Endothelial cell of umbilical vein (primary cell): ENCODE data around the gene METTL14. TPM values are rescaled to one million over a fixed set of nuclear protein-coding genes. Genes with fewer than 3 reads are reported as not detected.

ENCODE experiments used
- BruUV-seq: library from RNA; stranded (reverse); fragments of 400-500 nt; replicated peaks from 2 replicates; lab custom pipeline; 2021; lab: Mats Ljungman, UMichigan
- CTCF ChIA-PET: fragments of 300-600, 350-600 bp; sonication (Branson Sonifier 250); formaldehyde crosslinking; loops from one replicate; lab custom pipeline; 2021; ENCODE audit warnings: antibody characterized with exemption, inconsistent platforms; lab: Charles Lee
- POLR2A ChIA-PET: fragments of 300-600, 350-600 bp; sonication (Branson Sonifier 250); formaldehyde crosslinking; loops from one replicate; lab custom pipeline; 2021; ENCODE audit warnings: antibody characterized with exemption, inconsistent platforms; lab: Charles Lee
- DNase-seq: peaks from one replicate; pipeline ENCODE4 v3.0.0-alpha.2; 2011; ENCODE audit warnings: low read depth, low spot score
- FAIRE-seq: peaks from 2 replicates; lab custom pipeline; 2011; peaks lifted over from hg19 to GRCh38; lab: Jason Lieb, UNC
- H2AFZ ChIP-seq: 2 replicates; pipeline ENCODE4 v1.6.0; 2012; ENCODE audit warnings: low read depth, low read length, control low read depth, inconsistent platforms
- H3K27ac ChIP-seq: 2 replicates; pipeline ENCODE4 v1.5.1; 2011; ENCODE audit warnings: low read depth, mild to moderate bottlenecking, control low read depth, low read length, moderate library complexity; ENCODE audit not compliant: insufficient read depth
- H3K27me3 ChIP-seq, 2 experiments: 2 replicates each; pipeline versions ENCODE4 v1.6.0 to v1.6.1; 2011; ENCODE audit warnings: low read length in 2 of 2, mixed read lengths in 1 of 2; ENCODE audit not compliant: control insufficient read depth in 2 of 2, insufficient read depth in 2 of 2
- H3K36me3 ChIP-seq, 2 experiments: 2 replicates in 1 of 2; 3 replicates in 1 of 2; pipeline ENCODE4 v1.5.1; 2011; ENCODE audit warnings: low read length in 2 of 2, mild to moderate bottlenecking in 1 of 2, moderate library complexity in 1 of 2; ENCODE audit not compliant: control insufficient read depth in 2 of 2, insufficient read depth in 2 of 2; ENCODE audit errors: extremely low read depth in 1 of 2
- H3K4me1 ChIP-seq: 3 replicates; pipeline ENCODE4 v1.5.1; 2011; ENCODE audit warnings: mild to moderate bottlenecking, low read length; ENCODE audit not compliant: control insufficient read depth, insufficient read depth; ENCODE audit errors: extremely low read depth
- H3K4me2 ChIP-seq: 2 replicates; pipeline ENCODE4 v1.6.1; 2011; ENCODE audit warnings: low read length, control low read depth, mixed read lengths; ENCODE audit not compliant: insufficient read depth
- H3K4me3 ChIP-seq, 3 experiments: fragments of 200-600 bp in 1 of 3; sonication (generic), shearing (Covaris generic) in 1 of 3; replicated peaks in 1 of 3; 2 replicates each; pipeline ENCODE4 v1.5.1; 2011 to 2016; ENCODE audit warnings: control low read depth in 3 of 3, low read length in 3 of 3, mild to moderate bottlenecking in 2 of 3, inconsistent platforms in 1 of 3, low read depth in 1 of 3, moderate library complexity in 1 of 3; ENCODE audit not compliant: insufficient read depth in 1 of 3
- H3K79me2 ChIP-seq: 2 replicates; pipeline ENCODE4 v1.6.0; 2012; ENCODE audit warnings: low read length, inconsistent platforms; ENCODE audit not compliant: control insufficient read depth, insufficient read depth
- H3K9ac ChIP-seq: replicated peaks from 2 replicates; pipeline ENCODE3; 2011; ENCODE audit warnings: low read length, control low read depth; ENCODE audit not compliant: insufficient read depth; ENCODE audit errors: extremely low read depth
- H3K9me1 ChIP-seq: replicated peaks from 3 replicates; pipeline ENCODE4 v1.6.0; 2011; ENCODE audit warnings: mild to moderate bottlenecking, low read length; ENCODE audit not compliant: control insufficient read depth, insufficient read depth; ENCODE audit errors: extremely low read depth
- H3K9me3 ChIP-seq: replicated peaks from 2 replicates; pipeline ENCODE4 v1.5.1; 2012; ENCODE audit warnings: low read length, inconsistent platforms; ENCODE audit not compliant: control insufficient read depth, insufficient read depth
- H4K20me1 ChIP-seq: replicated peaks from 2 replicates; pipeline ENCODE3; 2011; ENCODE audit warnings: mild to moderate bottlenecking, low read length; ENCODE audit not compliant: control insufficient read depth, insufficient read depth; ENCODE audit errors: extremely low read depth
- CTCF ChIP-seq, 2 donors: IDR thresholded peaks; 1 replicate in 1 of 2; 2 replicates in 1 of 2; pipeline ENCODE4 v1.5.1; 2011; ENCODE audit warnings: low read length in 2 of 2, mild to moderate bottlenecking in 2 of 2, moderate library complexity in 2 of 2, control low read depth in 1 of 2, inconsistent platforms in 1 of 2, low read depth in 1 of 2; ENCODE audit not compliant: insufficient read depth in 1 of 2; ENCODE audit errors: extremely low read depth in 1 of 2
- EZH2 ChIP-seq: IDR thresholded peaks from 2 replicates; pipeline ENCODE4 v1.6.1; 2012; ENCODE audit warnings: borderline replicate concordance, low read depth, mild to moderate bottlenecking, moderate library complexity, low read length, inconsistent platforms; ENCODE audit not compliant: severe bottlenecking
- FOS ChIP-seq: IDR thresholded peaks from 2 replicates; pipeline ENCODE4 v1.6.1; 2011; ENCODE audit warnings: mild to moderate bottlenecking, low read length, moderate library complexity, borderline replicate concordance; ENCODE audit not compliant: insufficient read depth
- GATA2 ChIP-seq: IDR thresholded peaks from 2 replicates; pipeline ENCODE4 v1.7.0; 2011; ENCODE audit warnings: low read depth, mild to moderate bottlenecking, moderate library complexity, mixed read lengths, low read length; ENCODE audit not compliant: insufficient read length, insufficient read depth
- JUN ChIP-seq: IDR thresholded peaks from 2 replicates; pipeline ENCODE4 v1.6.1; 2011; ENCODE audit warnings: borderline replicate concordance, low read depth; ENCODE audit not compliant: insufficient read length, insufficient read depth
- MAX ChIP-seq: IDR thresholded peaks from 2 replicates; pipeline ENCODE4 v1.6.1; 2011; ENCODE audit not compliant: insufficient read depth, insufficient read length
- MYC ChIP-seq: IDR thresholded peaks from one replicate; pipeline ENCODE4 v1.6.1; 2011; ENCODE audit warnings: mild to moderate bottlenecking, low read depth, low read length
- POLR2A ChIP-seq: IDR thresholded peaks from 2 replicates; pipeline ENCODE4 v1.6.1; 2012; ENCODE audit warnings: low read depth, mild to moderate bottlenecking, control low read depth, low read length
- POLR2AphosphoS5 ChIP-seq: IDR thresholded peaks from 2 replicates; pipeline ENCODE4 v1.6.1; 2012; ENCODE audit warnings: low read depth, mild to moderate bottlenecking, control low read depth, low read length, moderate library complexity; ENCODE audit not compliant: insufficient read depth
- dilution Hi-C: fragments of 300-500 bp; cut with MboI; formaldehyde crosslinking; loops from one replicate; pipeline ENCODE4 v1.15.0; 2019; ENCODE audit warnings: low sequenced_read_pairs; ENCODE audit not compliant: extremely low pct_ligation_motif_present
- intact Hi-C: fragments of 100-400 bp; cut with micrococcal nuclease; formaldehyde crosslinking; loops from one replicate; pipeline ENCODE4 v1.10.0; 2022
- polyA plus RNA-seq, 4 experiments: library from polyadenylated mRNA; depleted of rRNA in 3 of 4; stranded (reverse) in 3 of 4; unstranded in 1 of 4; fragments of >200 nt; gene quantifications; 2 replicates each; pipeline versions ENCODE4 v1.2.1 to v1.2.3, GENCODE V29; 2011 to 2012; ENCODE audit warnings: missing spikeins in 1 of 4
- total RNA-seq: library from RNA; stranded (reverse); gene quantifications from 2 replicates; pipeline ENCODE4 v1.2.3, GENCODE V29; 2021

METTL14 gene
- total and polyA plus RNA-seq, 2 donors (not counting 3 experiments of a cell fraction or from before 2014, with no cell fraction given), result 6.5 to 38.6 TPM

- H3K4me1 ChIP-seq, result peaks cover 5% of the 10 kb centered on the region
- no peak overlapping the region for H3K4me2 ChIP-seq
- H3K27ac ChIP-seq, result no peak overlapping the region
- CTCF ChIA-PET, result interaction anchor here (0.6 to 1.9 kb wide), 19 partner anchors 8 to 728 kb away, joined by 3 to 10 read pairs (median 4); partner anchors contain the start of gene SYNPO2
- intact Hi-C loops (no loop called here), dilution Hi-C loops (no loop called here)
- POLR2A ChIA-PET, result interaction anchor here (0.7 kb wide), 1 partner anchor 52 kb away, joined by 3 read pairs; no protein-coding TSS in a partner anchor
- no TSS peak for BruUV-seq
- no peak overlapping the region for H2AFZ ChIP-seq
- TF ChIP-seq POLR2A (no peak), POLR2AphosphoS5 (no peak), FOS (no peak), JUN (no peak), MYC (no peak), EZH2 (no peak), MAX (no peak), CTCF (IDR thresholded peaks at IDR 0.05; ENCODE audit: extremely low read depth in 1 of 2, insufficient read depth in 1 of 2, low read depth in 1 of 2, low read length in 2 of 2) (no peak), GATA2 (no peak)
- H3K9ac ChIP-seq, result no peak overlapping the region
- peaks cover 12 to 32% of the 10 kb centered on the region in 2 experiments for H3K36me3 ChIP-seq
- H3K9me3 ChIP-seq, result no peaks in the 10 kb centered on the region
- H3K27me3 ChIP-seq, result no peaks in the 10 kb centered on the region
- no peaks in the 10 kb centered on the region for H4K20me1 ChIP-seq
- H3K9me1 ChIP-seq, result no peaks in the 10 kb centered on the region
- FAIRE-seq, result no peak
- no peak overlapping the region for H3K4me3 ChIP-seq
- no peak for DNase-seq
- H3K79me2 ChIP-seq, result no peaks in the 10 kb centered on the region
Observed at GRCh38 chr4:118746251-118746919, 61.2 kb downstream of the METTL14 start.
